Endothelial cell (in vitro differentiated cells): ENCODE measurements around the gene IFI44L. TPM values are rescaled to one million over a fixed set of nuclear protein-coding genes. Genes with fewer than 3 reads are reported as not detected.

ENCODE experiments used
- DNase-seq: peaks from one replicate; pipeline ENCODE4 v3.0.0; 2021; ENCODE audit warnings: low spot score
- H3K27ac Mint-ChIP-seq: one replicate; pipeline ENCODE4 v1.8.0; 2021; ENCODE audit warnings: mixed read lengths, inconsistent platforms; ENCODE audit not compliant: unreplicated experiment
- H3K27me3 Mint-ChIP-seq: one replicate; pipeline ENCODE4 v1.8.0; 2021; ENCODE audit warnings: mild to moderate bottlenecking, moderate library complexity, mixed read lengths, inconsistent platforms; ENCODE audit not compliant: unreplicated experiment
- H3K36me3 Mint-ChIP-seq: one replicate; pipeline ENCODE4 v1.8.0; 2021; ENCODE audit warnings: mild to moderate bottlenecking, low read depth, mixed read lengths, inconsistent platforms; ENCODE audit not compliant: unreplicated experiment
- H3K4me1 Mint-ChIP-seq: one replicate; pipeline ENCODE4 v1.8.0; 2021; ENCODE audit warnings: mild to moderate bottlenecking, mixed read lengths, inconsistent platforms; ENCODE audit not compliant: unreplicated experiment
- H3K4me3 Mint-ChIP-seq: one replicate; pipeline ENCODE4 v1.8.0; 2021; ENCODE audit warnings: mild to moderate bottlenecking, mixed read lengths, inconsistent platforms; ENCODE audit not compliant: unreplicated experiment
- H3K9me3 Mint-ChIP-seq: one replicate; pipeline ENCODE4 v1.8.0; 2021; ENCODE audit warnings: mixed read lengths, inconsistent platforms; ENCODE audit not compliant: unreplicated experiment
- total RNA-seq: library from RNA; stranded (reverse); fragmentation: NEBNext Ultra II Directional; extraction: Animal tissue kit (Norgen Biotek cat#: 25700); gene quantifications from one replicate; pipeline ENCODE4 v1.2.1, GENCODE V29; 2021; ENCODE audit not compliant: unreplicated experiment
- TF ChIP-seq, protein P1 (sequence below): fragments of 200-600 bp; sonication (generic); IDR thresholded peaks from one replicate; pipeline ENCODE4 v1.5.0; 2021; ENCODE audit warnings: antibody characterized with exemption; ENCODE audit not compliant: unreplicated experiment

IFI44L gene
- total RNA-seq, 1 donor from 2014 or later = 0.59 TPM

DNA sequence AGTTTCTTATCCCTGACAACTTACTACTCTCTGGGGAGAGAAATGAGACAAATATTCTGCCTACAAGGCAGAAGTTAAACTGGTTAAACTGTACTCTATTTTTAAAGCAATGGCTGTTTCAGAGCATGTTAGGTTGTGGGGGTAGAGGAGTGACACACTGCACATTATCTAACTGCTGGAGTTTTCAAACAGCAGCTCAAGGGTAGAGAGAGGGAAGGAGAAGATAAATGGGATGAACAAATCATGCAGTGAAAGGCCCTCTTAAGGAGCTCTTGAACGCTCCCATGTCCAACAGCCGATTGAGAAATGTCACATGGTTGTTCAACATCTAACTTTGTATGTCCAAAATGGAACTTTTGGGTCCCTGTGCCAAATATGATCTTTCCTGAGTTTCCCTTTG, 14.0 kb upstream of the IFI44L start:
- no peak overlapping the region for H3K4me3 Mint-ChIP-seq
- H3K36me3 Mint-ChIP-seq = no peaks in the 10 kb centered on the region
- TF ChIP-seq, protein P1, sequence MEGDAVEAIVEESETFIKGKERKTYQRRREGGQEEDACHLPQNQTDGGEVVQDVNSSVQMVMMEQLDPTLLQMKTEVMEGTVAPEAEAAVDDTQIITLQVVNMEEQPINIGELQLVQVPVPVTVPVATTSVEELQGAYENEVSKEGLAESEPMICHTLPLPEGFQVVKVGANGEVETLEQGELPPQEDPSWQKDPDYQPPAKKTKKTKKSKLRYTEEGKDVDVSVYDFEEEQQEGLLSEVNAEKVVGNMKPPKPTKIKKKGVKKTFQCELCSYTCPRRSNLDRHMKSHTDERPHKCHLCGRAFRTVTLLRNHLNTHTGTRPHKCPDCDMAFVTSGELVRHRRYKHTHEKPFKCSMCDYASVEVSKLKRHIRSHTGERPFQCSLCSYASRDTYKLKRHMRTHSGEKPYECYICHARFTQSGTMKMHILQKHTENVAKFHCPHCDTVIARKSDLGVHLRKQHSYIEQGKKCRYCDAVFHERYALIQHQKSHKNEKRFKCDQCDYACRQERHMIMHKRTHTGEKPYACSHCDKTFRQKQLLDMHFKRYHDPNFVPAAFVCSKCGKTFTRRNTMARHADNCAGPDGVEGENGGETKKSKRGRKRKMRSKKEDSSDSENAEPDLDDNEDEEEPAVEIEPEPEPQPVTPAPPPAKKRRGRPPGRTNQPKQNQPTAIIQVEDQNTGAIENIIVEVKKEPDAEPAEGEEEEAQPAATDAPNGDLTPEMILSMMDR = no peak
- H3K27ac Mint-ChIP-seq = no peak overlapping the region
- H3K9me3 Mint-ChIP-seq = no peaks in the 10 kb centered on the region
- no peak for DNase-seq
- no peaks in the 10 kb centered on the region for H3K27me3 Mint-ChIP-seq
- peaks cover 3% of the 10 kb centered on the region for H3K4me1 Mint-ChIP-seq

DNA sequence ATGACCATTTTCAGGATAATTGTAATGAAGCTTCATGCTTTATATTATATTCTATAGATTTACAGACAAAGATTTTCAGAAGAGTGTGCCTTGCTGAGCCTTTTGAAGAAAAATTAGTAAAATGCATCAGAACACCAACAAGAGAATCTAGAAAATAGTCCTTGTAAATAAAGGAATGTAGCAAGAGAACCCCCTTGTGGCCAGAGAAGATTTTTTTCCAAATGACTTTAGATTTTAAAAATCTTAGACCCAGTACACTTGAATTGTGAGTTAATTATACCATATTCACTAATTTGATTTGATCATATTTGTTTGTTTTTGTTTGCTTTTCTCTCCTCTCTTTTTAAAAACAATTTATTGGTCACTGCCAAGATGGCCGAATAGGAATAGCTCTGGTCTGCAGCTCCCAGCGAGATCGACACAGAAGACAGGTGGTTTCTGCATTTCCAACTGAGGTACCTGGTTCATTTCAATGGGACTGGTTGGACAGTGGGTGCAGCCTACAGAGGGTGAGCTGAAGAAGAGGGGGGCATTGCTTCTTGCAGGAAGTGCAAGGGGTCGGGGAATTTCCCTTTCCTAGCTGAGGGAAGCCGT, 12.8 kb upstream of the IFI44L start:
- Mint-ChIP-seq H3K9me3 (no peaks in the 10 kb centered on the region), H3K27me3 (no peaks in the 10 kb centered on the region), H3K4me3 (no peak overlapping the region), H3K27ac (no peak overlapping the region), H3K36me3 (no peaks in the 10 kb centered on the region), H3K4me1 (peaks cover 3% of the 10 kb centered on the region)
- DNase-seq = no peak
- TF ChIP-seq, protein P1 = peak; percentile 65

DNA sequence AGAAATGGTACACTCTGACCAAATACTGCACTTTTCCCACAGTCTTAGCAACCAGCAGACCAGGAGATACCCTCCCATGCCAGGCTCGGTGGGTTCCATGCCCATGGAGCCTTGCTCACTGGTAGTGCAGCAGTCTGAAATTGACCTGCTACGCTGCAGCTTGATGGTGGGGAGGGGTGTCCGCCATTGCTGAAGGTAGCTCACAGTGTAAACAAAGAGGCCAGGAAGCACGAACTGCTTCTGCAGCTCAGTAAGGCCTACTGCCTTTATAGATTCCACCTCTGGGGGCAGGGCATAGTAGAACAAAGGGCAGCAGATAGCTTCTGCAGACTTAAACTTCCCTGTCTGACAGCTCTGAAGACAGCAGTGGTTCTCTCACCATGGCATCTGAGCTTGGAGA, 12.3 kb upstream of the IFI44L start:
- Mint-ChIP-seq H3K27ac (no peak overlapping the region), H3K4me3 (no peak overlapping the region), H3K4me1 (peaks cover 3% of the 10 kb centered on the region), H3K36me3 (no peaks in the 10 kb centered on the region), H3K9me3 (no peaks in the 10 kb centered on the region), H3K27me3 (no peaks in the 10 kb centered on the region)
- no peak for DNase-seq
- TF ChIP-seq, protein P1 = no peak

DNA sequence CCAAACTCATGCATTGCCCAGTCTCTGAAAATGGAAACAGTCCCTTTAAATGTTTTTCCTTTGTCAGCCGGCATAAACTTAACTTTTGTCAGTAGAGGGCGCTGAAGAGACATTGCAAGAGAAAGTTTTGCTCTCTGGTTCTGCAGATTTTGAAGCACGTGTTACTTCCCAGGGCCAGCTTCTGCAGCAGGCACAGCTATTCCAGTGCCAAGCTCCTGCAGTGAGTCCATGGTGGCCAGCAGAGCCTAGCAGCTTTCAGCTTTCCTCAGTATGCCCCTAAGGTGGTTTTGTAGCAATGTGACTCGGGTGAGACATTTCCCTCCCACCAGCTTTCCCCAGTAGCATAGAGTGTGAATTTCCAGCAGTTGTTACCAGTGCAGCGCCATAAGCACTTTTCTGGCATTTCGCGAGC, 2.6 kb upstream of the IFI44L start:
- peak; percentile 50 for DNase-seq
- TF ChIP-seq, protein P1 = peak; percentile 84
- no peak overlapping the region for H3K4me3 Mint-ChIP-seq
- H3K27me3 Mint-ChIP-seq = no peaks in the 10 kb centered on the region
- H3K4me1 Mint-ChIP-seq = no peaks in the 10 kb centered on the region
- H3K36me3 Mint-ChIP-seq = no peaks in the 10 kb centered on the region
- no peaks in the 10 kb centered on the region for H3K9me3 Mint-ChIP-seq
- no peak overlapping the region for H3K27ac Mint-ChIP-seq

DNA sequence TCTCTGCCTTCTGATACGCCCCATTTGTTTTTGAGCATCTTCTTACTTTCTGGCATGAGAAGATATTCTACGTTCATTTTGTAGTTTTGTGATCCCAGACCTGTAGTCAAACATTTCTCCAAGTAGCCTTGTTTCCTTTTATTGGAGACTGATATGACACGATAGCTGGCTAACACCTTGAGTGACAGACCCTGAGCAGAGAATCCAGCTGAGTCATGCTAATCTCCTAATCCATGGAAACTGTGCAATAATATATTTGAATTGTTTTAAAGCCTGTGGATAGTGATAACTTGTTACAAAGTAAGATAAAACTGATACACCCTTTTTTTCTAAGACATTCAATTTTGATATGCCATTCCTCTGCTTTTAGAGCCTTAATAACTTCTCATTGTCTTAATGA, 1.2 kb upstream of the IFI44L start:
- no peaks in the 10 kb centered on the region for H3K4me1 Mint-ChIP-seq
- H3K9me3 Mint-ChIP-seq = no peaks in the 10 kb centered on the region
- TF ChIP-seq, protein P1 = no peak
- no peaks in the 10 kb centered on the region for H3K36me3 Mint-ChIP-seq
- no peak for DNase-seq
- H3K27me3 Mint-ChIP-seq = no peaks in the 10 kb centered on the region
- no peak overlapping the region for H3K27ac Mint-ChIP-seq
- no peak overlapping the region for H3K4me3 Mint-ChIP-seq
